ENCODE results near the gene SPATA6L.

SPATA6L gene

GRCh38 chr9:4642351-4642750 lies 23.9 kb downstream of the SPATA6L start:
- no peak overlapping the region for H3K4me3 ChIP-seq (replicated peaks; ENCODE audit: low read depth, low read length)
- H3K36me3 ChIP-seq (ENCODE audit: control insufficient read depth, insufficient read depth, low read length), result no peaks in the 10 kb centered on the region
- TF ChIP-seq CTCF (IDR thresholded peaks at IDR 0.05; ENCODE audit: insufficient read depth, low read length, poor library complexity, severe bottlenecking), result no peak
- no peaks in the 10 kb centered on the region for H3K27me3 ChIP-seq (replicated peaks; ENCODE audit: control insufficient read depth, insufficient read depth, low read length)
- DNase-seq (ENCODE audit: extremely low read depth, insufficient read length), result no peak

GRCh38 chr9:4640027-4640426 lies 26.3 kb downstream of the SPATA6L start:
- peak; percentile 12 for TF ChIP-seq CTCF (IDR thresholded peaks at IDR 0.05; ENCODE audit: insufficient read depth, low read length, poor library complexity, severe bottlenecking)
- DNase-seq (ENCODE audit: extremely low read depth, insufficient read length), result no peak

GRCh38 chr9:4639420-4639819 lies 26.9 kb downstream of the SPATA6L start:
- Histone ChIP-seq H3K27me3 (replicated peaks; ENCODE audit: control insufficient read depth, insufficient read depth, low read length) (no peaks in the 10 kb centered on the region), H3K4me3 (replicated peaks; ENCODE audit: low read depth, low read length) (no peak overlapping the region), H3K36me3 (ENCODE audit: control insufficient read depth, insufficient read depth, low read length) (no peaks in the 10 kb centered on the region)
- TF ChIP-seq CTCF (IDR thresholded peaks at IDR 0.05; ENCODE audit: insufficient read depth, low read length, poor library complexity, severe bottlenecking), result no peak
- DNase-seq (ENCODE audit: extremely low read depth, insufficient read length), result no peak

More at GRCh38 chr9:4640027-4640426, 26.3 kb downstream of the SPATA6L start:
- Histone ChIP-seq H3K4me3 (replicated peaks; ENCODE audit: low read depth, low read length) (no peak overlapping the region), H3K36me3 (ENCODE audit: control insufficient read depth, insufficient read depth, low read length) (no peaks in the 10 kb centered on the region), H3K27me3 (replicated peaks; ENCODE audit: control insufficient read depth, insufficient read depth, low read length) (no peaks in the 10 kb centered on the region)

GRCh38 chr9:4638968-4639367 lies 27.3 kb downstream of the SPATA6L start:
- DNase-seq (ENCODE audit: extremely low read depth, insufficient read length), result no peak
- H3K4me3 ChIP-seq (replicated peaks; ENCODE audit: low read depth, low read length), result no peak overlapping the region
- no peaks in the 10 kb centered on the region for H3K36me3 ChIP-seq (ENCODE audit: control insufficient read depth, insufficient read depth, low read length)
- TF ChIP-seq CTCF (IDR thresholded peaks at IDR 0.05; ENCODE audit: insufficient read depth, low read length, poor library complexity, severe bottlenecking), result no peak
- H3K27me3 ChIP-seq (replicated peaks; ENCODE audit: control insufficient read depth, insufficient read depth, low read length), result no peaks in the 10 kb centered on the region

GRCh38 chr9:4630836-4631235 lies 35.4 kb downstream of the SPATA6L start:
- Histone ChIP-seq H3K36me3 (ENCODE audit: control insufficient read depth, insufficient read depth, low read length) (no peaks in the 10 kb centered on the region), H3K27me3 (replicated peaks; ENCODE audit: control insufficient read depth, insufficient read depth, low read length) (no peaks in the 10 kb centered on the region), H3K4me3 (replicated peaks; ENCODE audit: low read depth, low read length) (no peak overlapping the region)
- TF ChIP-seq CTCF (IDR thresholded peaks at IDR 0.05; ENCODE audit: insufficient read depth, low read length, poor library complexity, severe bottlenecking), result no peak
- no peak for DNase-seq (ENCODE audit: extremely low read depth, insufficient read length)

GRCh38 chr9:4622016-4622415 lies 44.3 kb downstream of the SPATA6L start:
- no peaks in the 10 kb centered on the region for H3K36me3 ChIP-seq (ENCODE audit: control insufficient read depth, insufficient read depth, low read length)
- no peak for DNase-seq (ENCODE audit: extremely low read depth, insufficient read length)
- H3K27me3 ChIP-seq (replicated peaks; ENCODE audit: control insufficient read depth, insufficient read depth, low read length), result no peaks in the 10 kb centered on the region
- no peak for TF ChIP-seq CTCF (IDR thresholded peaks at IDR 0.05; ENCODE audit: insufficient read depth, low read length, poor library complexity, severe bottlenecking)
- no peak overlapping the region for H3K4me3 ChIP-seq (replicated peaks; ENCODE audit: low read depth, low read length)

All from GM06990 (cell line).